ENCODE measurements around the gene AFF2. TPM values are rescaled to one million over a fixed set of nuclear protein-coding genes. Genes with fewer than 3 reads are reported as not detected.

AFF2 gene
- total RNA-seq, 4 donors from 2014 or later = 0.05 to 1.0 (median 0.23) TPM

- DNase-seq (no peak), ATAC-seq (no peak)
- no peak overlapping the region for H3K27ac ChIP-seq
- no peak overlapping the region for H3K4me3 ChIP-seq
- TF ChIP-seq CTCF (IDR thresholded peaks at IDR 0.05 in 4 of 5, conservative IDR thresholded peaks at IDR 0.05 in 1 of 5) (no peak), POLR2A (IDR thresholded peaks at IDR 0.05) (no peak)
- H3K27me3 ChIP-seq = no peaks in the 10 kb centered on the region
- H3K36me3 ChIP-seq = no peaks in the 10 kb centered on the region
- in situ Hi-C loops (cut with MboI; ENCODE audit: low sequenced_read_pairs in 4 of 4) = no loop called here
- intact Hi-C loops (cut with DNase I; ENCODE audit: low total_unique reads) = no loop called here
- H3K4me1 ChIP-seq = no peaks in the 10 kb centered on the region
- H3K9me3 ChIP-seq = no peaks in the 10 kb centered on the region
Measured at GRCh38 chrX:148577741-148578140, 77.3 kb downstream of the AFF2 start.

- H3K9me3 ChIP-seq = no peaks in the 10 kb centered on the region
- ATAC-seq (no peak), DNase-seq (no peak)
- H3K4me1 ChIP-seq = no peaks in the 10 kb centered on the region
- intact Hi-C loops (cut with DNase I; ENCODE audit: low total_unique reads) = no loop called here
- in situ Hi-C loops (cut with MboI; ENCODE audit: low sequenced_read_pairs in 4 of 4) = no loop called here
- no peak overlapping the region for H3K4me3 ChIP-seq
- no peak overlapping the region for H3K27ac ChIP-seq
- no peaks in the 10 kb centered on the region for H3K27me3 ChIP-seq
- no peaks in the 10 kb centered on the region for H3K36me3 ChIP-seq
- TF ChIP-seq CTCF (IDR thresholded peaks at IDR 0.05 in 4 of 5, conservative IDR thresholded peaks at IDR 0.05 in 1 of 5) = no peak
- no peak for TF ChIP-seq POLR2A (IDR thresholded peaks at IDR 0.05)
Measured at GRCh38 chrX:148580016-148580415, 79.6 kb downstream of the AFF2 start.

DNA sequence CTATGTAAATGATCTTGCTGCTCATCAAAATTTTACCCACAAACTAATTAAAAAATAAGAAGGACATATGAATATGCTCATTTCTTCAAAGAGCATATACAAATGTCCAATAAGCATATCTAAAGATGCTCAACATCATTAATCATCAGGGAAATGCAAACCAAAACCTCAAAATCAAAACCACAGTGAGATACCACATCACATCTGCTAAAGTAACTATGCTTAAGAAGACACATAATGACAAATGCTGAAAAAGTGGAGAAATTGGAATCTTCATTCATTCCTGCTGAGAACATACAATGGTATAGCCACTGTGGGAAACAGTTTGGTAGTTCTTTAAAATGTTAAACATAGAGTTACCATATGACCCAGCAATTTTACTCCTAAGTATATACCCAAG is 81.9 kb downstream of the AFF2 start:
- Histone ChIP-seq H3K27ac (no peak overlapping the region), H3K4me1 (no peaks in the 10 kb centered on the region), H3K4me3 (no peak overlapping the region), H3K36me3 (no peaks in the 10 kb centered on the region), H3K9me3 (no peaks in the 10 kb centered on the region), H3K27me3 (no peaks in the 10 kb centered on the region)
- intact Hi-C loops (cut with DNase I; ENCODE audit: low total_unique reads) = no loop called here
- TF ChIP-seq CTCF (IDR thresholded peaks at IDR 0.05 in 4 of 5, conservative IDR thresholded peaks at IDR 0.05 in 1 of 5) = no peak
- TF ChIP-seq POLR2A (IDR thresholded peaks at IDR 0.05) = no peak
- in situ Hi-C loops (cut with MboI; ENCODE audit: low sequenced_read_pairs in 4 of 4) = no loop called here
- ATAC-seq (no peak), DNase-seq (no peak)

DNA sequence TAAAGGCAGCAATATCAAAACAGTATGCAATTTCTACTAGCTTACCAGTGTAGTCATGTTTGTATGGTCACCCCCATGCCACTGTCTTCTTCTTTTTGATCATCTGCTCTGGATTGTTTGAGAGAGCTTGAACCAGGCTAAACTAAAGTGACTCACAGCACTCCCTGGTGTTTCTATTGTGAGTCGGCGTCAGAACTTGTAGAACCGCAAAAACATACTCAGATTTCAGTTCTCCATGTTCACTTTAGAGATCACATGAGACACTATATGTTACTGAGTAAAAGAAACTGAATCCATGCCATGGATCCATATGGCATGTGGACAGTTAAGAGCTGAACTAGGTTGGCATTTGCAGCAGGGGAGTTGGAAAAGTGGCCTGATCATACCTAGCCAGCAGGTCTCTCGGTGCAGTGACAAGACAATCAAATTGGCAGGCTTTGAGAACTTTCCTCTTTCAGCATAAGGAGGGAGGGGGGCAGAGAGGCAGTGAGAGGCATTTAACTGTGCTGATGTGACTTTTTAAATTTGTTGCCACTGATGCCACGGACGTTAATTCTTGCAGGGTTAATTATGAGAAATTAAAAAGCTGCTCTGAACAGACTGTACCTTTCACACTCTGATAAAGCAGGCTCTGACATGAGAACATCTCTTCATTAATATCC is 88.4 kb downstream of the AFF2 start:
- Histone ChIP-seq H3K9me3 (no peaks in the 10 kb centered on the region), H3K27ac (no peak overlapping the region), H3K4me3 (no peak overlapping the region), H3K27me3 (no peaks in the 10 kb centered on the region), H3K36me3 (no peaks in the 10 kb centered on the region), H3K4me1 (no peaks in the 10 kb centered on the region)
- TF ChIP-seq CTCF (IDR thresholded peaks at IDR 0.05 in 4 of 5, conservative IDR thresholded peaks at IDR 0.05 in 1 of 5) = no peak
- no peak for TF ChIP-seq POLR2A (IDR thresholded peaks at IDR 0.05)
- in situ Hi-C loops (cut with MboI; ENCODE audit: low sequenced_read_pairs in 4 of 4) (no loop called here), intact Hi-C loops (cut with DNase I; ENCODE audit: low total_unique reads) (no loop called here)
- no peak for DNase-seq
- ATAC-seq = no peak

- Histone ChIP-seq H3K27ac (no peak overlapping the region), H3K4me1 (no peaks in the 10 kb centered on the region), H3K27me3 (no peaks in the 10 kb centered on the region), H3K4me3 (no peak overlapping the region), H3K9me3 (no peaks in the 10 kb centered on the region), H3K36me3 (no peaks in the 10 kb centered on the region)
- DNase-seq = no peak
- no peak for ATAC-seq
- in situ Hi-C loops (cut with MboI; ENCODE audit: low sequenced_read_pairs in 4 of 4) = no loop called here
- intact Hi-C loops (cut with DNase I; ENCODE audit: low total_unique reads) = no loop called here
- TF ChIP-seq POLR2A (IDR thresholded peaks at IDR 0.05) (no peak), CTCF (IDR thresholded peaks at IDR 0.05 in 4 of 5, conservative IDR thresholded peaks at IDR 0.05 in 1 of 5) (no peak)
Measured at GRCh38 chrX:148592595-148592994, 92.2 kb downstream of the AFF2 start.
